T-cell (primary cell): ENCODE results near the gene GTF2F2. TPM values are rescaled to one million over a fixed set of nuclear protein-coding genes. Genes with fewer than 3 reads are reported as not detected.

Source experiments
- ATAC-seq, 4 experiments: fragments of 200-7000 bp in 3 of 4; fragments of 150-1000 bp in 1 of 4; cut with Tn5 transposase; replicated peaks in 1 of 4; 1 replicate in 3 of 4; 2 replicates in 1 of 4; pipeline ENCODE4 v1.10.0; 2021; ENCODE audit warnings: moderate library complexity in 3 of 4, mild to moderate bottlenecking in 2 of 4, moderate number of reproducible peaks in 1 of 4
- CTCF ChIA-PET, 2 donors: fragments of 300-600 bp; sonication (Branson Sonifier 250); formaldehyde crosslinking; loops; one replicate each; lab custom pipeline; 2022; ENCODE audit warnings: antibody characterized with exemption in 2 of 2; lab: Charles Lee
- POLR2A ChIA-PET, 2 donors: fragments of 300-600 bp; sonication (Branson Sonifier 250); formaldehyde crosslinking; loops; one replicate each; lab custom pipeline; 2022; ENCODE audit warnings: antibody characterized with exemption in 2 of 2; lab: Charles Lee
- DNase-seq, 35 experiments: peaks; one replicate each; pipeline versions ENCODE4 v3.0.0 to v3.0.0-alpha.2; 2013 to 2023
- H3K27ac ChIP-seq: one replicate; pipeline ENCODE4 v1.5.1; 2013; ENCODE audit warnings: low read length
- H3K27me3 ChIP-seq, 2 experiments: replicated peaks in 1 of 2; 1 replicate in 1 of 2; 2 replicates in 1 of 2; pipeline versions ENCODE4 v1.6.1 to v1.7.0; 2013; ENCODE audit warnings: low read length in 1 of 2, mixed read lengths in 1 of 2; ENCODE audit not compliant: control insufficient read depth in 2 of 2, insufficient read depth in 2 of 2; ENCODE audit errors: extremely low read depth in 1 of 2
- H3K36me3 ChIP-seq, 2 donors: 1 replicate in 1 of 2; 2 replicates in 1 of 2; pipeline versions ENCODE4 v1.6.1 to v1.7.0; 2013; ENCODE audit warnings: low read length in 1 of 2; ENCODE audit not compliant: control insufficient read depth in 2 of 2, insufficient read depth in 1 of 2; ENCODE audit errors: extremely low read depth in 1 of 2
- H3K4me1 ChIP-seq, 2 experiments: 1 replicate in 1 of 2; 2 replicates in 1 of 2; pipeline versions ENCODE4 v1.6.1 to v1.7.0; 2013; ENCODE audit warnings: low read length in 2 of 2, mixed read lengths in 1 of 2; ENCODE audit not compliant: insufficient read depth in 2 of 2, control insufficient read depth in 1 of 2; ENCODE audit errors: extremely low read depth in 1 of 2
- H3K4me3 ChIP-seq, 2 donors: 1 replicate in 1 of 2; 2 replicates in 1 of 2; pipeline versions ENCODE4 v1.5.1 to v1.7.0; 2013; ENCODE audit warnings: mild to moderate bottlenecking in 2 of 2, low read length in 1 of 2, moderate library complexity in 1 of 2; ENCODE audit not compliant: control insufficient read depth in 1 of 2; ENCODE audit errors: extremely low read depth in 1 of 2
- H3K9me3 ChIP-seq: 2 replicates; pipeline ENCODE4 v1.7.0; 2013
- H3K27ac Mint-ChIP-seq, 2 donors: one replicate each; pipeline ENCODE4 v1.8.0; 2020 to 2021; ENCODE audit warnings: mild to moderate bottlenecking in 2 of 2, mixed read lengths in 2 of 2
- H3K27me3 Mint-ChIP-seq, 2 donors: one replicate each; pipeline ENCODE4 v1.8.0; 2021 to 2022; ENCODE audit warnings: mixed read lengths in 2 of 2
- H3K36me3 Mint-ChIP-seq: one replicate; pipeline ENCODE4 v1.8.0; 2021; ENCODE audit warnings: mixed read lengths
- H3K4me1 Mint-ChIP-seq, 3 donors: one replicate each; pipeline ENCODE4 v1.8.0; 2020 to 2022; ENCODE audit warnings: mixed read lengths in 3 of 3, mild to moderate bottlenecking in 1 of 3
- H3K4me3 Mint-ChIP-seq, 3 donors: one replicate each; pipeline ENCODE4 v1.8.0; 2020 to 2022; ENCODE audit warnings: mild to moderate bottlenecking in 3 of 3, mixed read lengths in 3 of 3, moderate library complexity in 3 of 3
- H3K9me3 Mint-ChIP-seq, 3 donors: one replicate each; pipeline ENCODE4 v1.8.0; 2020 to 2022; ENCODE audit warnings: mixed read lengths in 3 of 3
- WGBS: methylation state at CpG from one replicate; pipeline ENCODE4 v1.1.5; 2013; ENCODE audit warnings: missing lambda C conversion rate; ENCODE audit not compliant: insufficient coverage; 5-methylcytosine and 5-hydroxymethylcytosine counted together
- total RNA-seq, 35 experiments: library from RNA in 6 of 35; stranded (reverse) in 6 of 35; fragments of 120-200 nt in 1 of 35; gene quantifications; one replicate each; pipeline versions ENCODE4 v1.2.1 to v1.2.4 and lab custom pipeline; 2013 to 2026

Gene GTF2F2
- total RNA-seq, 5 donors from 2014 or later (not counting 1 experiment from before 2014, with no cell fraction given): 12.9 to 17.0 (median 15.6) TPM

DNA sequence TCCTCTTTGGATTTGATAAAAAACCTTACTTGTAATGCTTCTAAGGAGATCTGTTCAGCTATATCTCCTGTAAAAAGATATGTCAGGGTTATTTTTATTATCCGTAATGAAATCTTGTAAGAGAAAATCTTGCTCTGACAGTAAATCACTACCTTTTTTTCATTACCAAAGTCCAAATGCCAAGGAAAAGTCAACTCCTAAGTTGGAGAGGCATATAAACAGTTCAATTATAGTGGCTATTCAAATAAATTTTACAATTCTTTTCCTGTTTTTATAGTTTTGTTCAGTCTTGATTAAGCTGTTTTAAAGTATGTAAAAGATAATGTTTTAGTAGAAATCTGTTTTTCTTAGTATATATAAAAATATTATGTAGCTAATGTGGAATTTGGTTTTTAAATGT is 71.6 kb downstream of the GTF2F2 start:
- Histone ChIP-seq H3K27me3 (no peaks in the 10 kb centered on the region), H3K36me3 (peaks cover 0 to 7% of the 10 kb centered on the region in 2 donors), H3K4me3 (no peak overlapping the region), H3K9me3 (no peaks in the 10 kb centered on the region), H3K4me1 (no peaks in the 10 kb centered on the region), H3K27ac (no peak overlapping the region)
- no CpG with 5 or more reads among the region's 1 CpG for WGBS
- H3K27me3 Mint-ChIP-seq: no peaks in the 10 kb centered on the region
- H3K36me3 Mint-ChIP-seq: peaks cover 35% of the 10 kb centered on the region
- peaks cover 0 to 8% (median 2%) of the 10 kb centered on the region in 3 donors for H3K4me1 Mint-ChIP-seq
- no peaks in the 10 kb centered on the region for H3K9me3 Mint-ChIP-seq
- POLR2A ChIA-PET: interaction anchor here in 1 of 2 donors (0.8 kb wide), 1 partner anchor 145 kb away, joined by 3 read pairs; no protein-coding TSS in a partner anchor
- no peak overlapping the region for H3K27ac Mint-ChIP-seq
- ATAC-seq: no peak
- DNase-seq: no peak
- CTCF ChIA-PET: no interaction called here
- H3K4me3 Mint-ChIP-seq: no peak overlapping the region

GRCh38 chr13:45194081-45194939 is 74.0 kb downstream of the GTF2F2 start:
- H3K27ac ChIP-seq: no peak overlapping the region
- WGBS: 100% methylated on average over 5 of the region's 15 CpGs
- H3K9me3 ChIP-seq: no peaks in the 10 kb centered on the region
- peaks cover 0 to 7% of the 10 kb centered on the region in 2 donors for H3K36me3 ChIP-seq
- Mint-ChIP-seq H3K4me1 (peaks cover 0 to 12% (median 2%) of the 10 kb centered on the region in 3 donors), H3K27me3 (no peaks in the 10 kb centered on the region), H3K9me3 (no peaks in the 10 kb centered on the region), H3K4me3 (no peak overlapping the region), H3K36me3 (peaks cover 34% of the 10 kb centered on the region), H3K27ac (no peak overlapping the region)
- DNase-seq: no peak
- ChIA-PET POLR2A (no interaction called here), CTCF (no interaction called here)
- no peaks in the 10 kb centered on the region for H3K4me1 ChIP-seq
- H3K27me3 ChIP-seq: no peaks in the 10 kb centered on the region
- no peak overlapping the region for H3K4me3 ChIP-seq
- ATAC-seq: no peak

DNA sequence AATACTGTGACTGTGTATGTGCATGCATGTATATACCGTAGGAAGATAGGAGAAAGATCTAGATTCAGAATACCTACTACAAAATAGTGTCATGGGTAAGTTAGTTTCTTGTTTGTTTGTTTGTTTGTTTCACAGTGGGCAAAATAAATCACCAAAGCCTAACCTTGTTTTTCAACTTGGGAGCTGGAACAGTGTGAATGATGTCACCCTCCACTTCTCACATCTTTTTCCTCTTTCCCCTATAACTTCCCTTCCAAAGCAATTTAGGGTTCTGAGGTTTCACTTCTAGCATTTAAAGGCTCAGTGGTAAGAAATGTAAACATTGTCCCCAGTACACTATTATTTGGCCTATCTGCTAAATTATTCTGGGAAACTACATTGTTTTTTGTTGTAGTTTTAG is 75.1 kb downstream of the GTF2F2 start:
- Mint-ChIP-seq H3K36me3 (peaks cover 38% of the 10 kb centered on the region), H3K9me3 (no peaks in the 10 kb centered on the region), H3K27ac (no peak overlapping the region), H3K4me1 (peaks cover 0 to 12% (median 2%) of the 10 kb centered on the region in 3 donors), H3K4me3 (no peak overlapping the region), H3K27me3 (no peaks in the 10 kb centered on the region)
- ATAC-seq (no peak), DNase-seq (no peak)
- Histone ChIP-seq H3K36me3 (peaks cover 0 to 7% of the 10 kb centered on the region in 2 donors), H3K27ac (no peak overlapping the region), H3K27me3 (no peaks in the 10 kb centered on the region), H3K9me3 (no peaks in the 10 kb centered on the region), H3K4me3 (no peak overlapping the region), H3K4me1 (no peaks in the 10 kb centered on the region)
- ChIA-PET POLR2A (interaction anchor here in 1 of 2 donors (0.5 kb wide), 1 partner anchor 72 kb away, joined by 4 read pairs; no protein-coding TSS in a partner anchor), CTCF (interaction anchor here in 1 of 2 donors (0.6 kb wide), 1 partner anchor 71 kb away, joined by 3 read pairs; no protein-coding TSS in a partner anchor)
- no CpG with 5 or more reads among the region's 1 CpG for WGBS

DNA sequence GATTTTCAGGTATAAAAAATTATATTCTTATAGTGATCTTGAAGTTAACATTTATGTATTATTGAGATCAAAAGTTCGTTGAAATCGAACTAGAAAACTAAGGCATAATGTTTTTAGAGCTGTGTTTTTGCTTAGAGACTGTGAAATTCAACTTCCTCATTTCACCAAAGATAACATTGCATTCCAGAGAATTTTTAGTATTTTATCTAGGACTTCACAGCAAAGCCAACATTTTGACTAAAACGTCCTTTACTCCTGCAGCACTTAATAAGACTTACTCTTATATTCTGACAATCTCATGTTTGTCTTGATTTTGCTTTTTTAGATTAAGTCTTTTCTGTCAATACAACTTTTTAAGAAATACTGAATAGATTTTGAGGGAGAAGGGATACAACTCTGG is 75.8 kb downstream of the GTF2F2 start:
- DNase-seq (no peak), ATAC-seq (no peak)
- Mint-ChIP-seq H3K27me3 (no peaks in the 10 kb centered on the region), H3K36me3 (peaks cover 44% of the 10 kb centered on the region), H3K27ac (no peak overlapping the region), H3K4me3 (no peak overlapping the region), H3K9me3 (no peaks in the 10 kb centered on the region), H3K4me1 (peaks cover 0 to 12% (median 2%) of the 10 kb centered on the region in 3 donors)
- no peaks in the 10 kb centered on the region for H3K27me3 ChIP-seq
- H3K4me3 ChIP-seq: no peak overlapping the region
- no peaks in the 10 kb centered on the region for H3K9me3 ChIP-seq
- ChIA-PET POLR2A (interaction anchor here in 1 of 2 donors (0.5 kb wide), 1 partner anchor 72 kb away, joined by 4 read pairs; no protein-coding TSS in a partner anchor), CTCF (interaction anchor here in 1 of 2 donors (0.6 kb wide), 1 partner anchor 71 kb away, joined by 3 read pairs; no protein-coding TSS in a partner anchor)
- peaks cover 0 to 7% of the 10 kb centered on the region in 2 donors for H3K36me3 ChIP-seq
- no peak overlapping the region for H3K27ac ChIP-seq
- no CpG with 5 or more reads among the region's 3 CpGs for WGBS
- H3K4me1 ChIP-seq: no peaks in the 10 kb centered on the region

- CTCF ChIA-PET: no interaction called here
- DNase-seq (no peak), ATAC-seq (no peak)
- Histone ChIP-seq H3K4me1 (no peaks in the 10 kb centered on the region), H3K27ac (no peak overlapping the region), H3K9me3 (no peaks in the 10 kb centered on the region), H3K4me3 (no peak overlapping the region), H3K27me3 (no peaks in the 10 kb centered on the region), H3K36me3 (peaks cover 0 to 7% of the 10 kb centered on the region in 2 donors)
- Mint-ChIP-seq H3K27ac (no peak overlapping the region), H3K4me1 (peaks cover 0 to 12% (median 2%) of the 10 kb centered on the region in 3 donors), H3K36me3 (peaks cover 49% of the 10 kb centered on the region), H3K9me3 (no peaks in the 10 kb centered on the region), H3K4me3 (no peak overlapping the region), H3K27me3 (no peaks in the 10 kb centered on the region)
- POLR2A ChIA-PET: no interaction called here
- 67% methylated on average over 1 of the region's 1 CpG for WGBS
Measured at GRCh38 chr13:45196622-45197021, 76.3 kb downstream of the GTF2F2 start.

GRCh38 chr13:45198041-45198440 is 77.7 kb downstream of the GTF2F2 start:
- H3K9me3 Mint-ChIP-seq: no peaks in the 10 kb centered on the region
- ATAC-seq (no peak), DNase-seq (no peak)
- Histone ChIP-seq H3K27me3 (no peaks in the 10 kb centered on the region), H3K9me3 (no peaks in the 10 kb centered on the region), H3K27ac (no peak overlapping the region), H3K36me3 (peaks cover 0 to 7% of the 10 kb centered on the region in 2 donors), H3K4me1 (no peaks in the 10 kb centered on the region), H3K4me3 (no peak overlapping the region)
- CTCF ChIA-PET: no interaction called here
- H3K27me3 Mint-ChIP-seq: no peaks in the 10 kb centered on the region
- peaks cover 0 to 12% (median 2%) of the 10 kb centered on the region in 3 donors for H3K4me1 Mint-ChIP-seq
- H3K4me3 Mint-ChIP-seq: no peak overlapping the region
- 100% methylated on average over 1 of the region's 2 CpGs for WGBS
- peaks cover 55% of the 10 kb centered on the region for H3K36me3 Mint-ChIP-seq
- H3K27ac Mint-ChIP-seq: no peak overlapping the region
- POLR2A ChIA-PET: interaction anchor here (0.5 to 0.7 kb wide), 2 partner anchors 10 to 939 kb away, joined by 3 read pairs; no protein-coding TSS in a partner anchor
